PC-3 (cell line): ENCODE measurements around the gene SOX5. TPM values are rescaled to one million over a fixed set of nuclear protein-coding genes. Genes with fewer than 3 reads are reported as not detected.

Source experiments
- ATAC-seq: fragments of 200-7000 bp; cut with Tn5 transposase; 2 replicates; pipeline ENCODE4 v1.9.1; 2020; ENCODE audit warnings: mild to moderate bottlenecking, moderate library complexity
- BruUV-seq: library from RNA; stranded (reverse); fragments of 400-500 nt; replicated peaks from 2 replicates; lab custom pipeline; 2021; lab: Mats Ljungman, UMichigan
- CTCF ChIA-PET: fragments of 300-600 bp; sonication (Branson Sonifier 250); formaldehyde crosslinking; loops from one replicate; lab custom pipeline; 2022; ENCODE audit warnings: antibody characterized with exemption; lab: Charles Lee
- POLR2A ChIA-PET: fragments of 300-600 bp; sonication (Branson Sonifier 250); formaldehyde crosslinking; loops from one replicate; lab custom pipeline; 2022; ENCODE audit warnings: antibody characterized with exemption; ENCODE audit not compliant: unreplicated experiment; lab: Charles Lee
- DNase-seq: peaks from one replicate; pipeline ENCODE4 v3.0.0-alpha.2; 2015
- H2AFZ ChIP-seq: fragments of 300-600 bp; sonication (generic); 2 replicates; pipeline ENCODE4 v1.6.0; 2016; ENCODE audit warnings: antibody characterized with exemption, low read length
- H3F3A ChIP-seq: fragments of 300-600 bp; sonication (generic); one replicate; pipeline ENCODE4 v1.6.0; 2017; ENCODE audit warnings: antibody characterized with exemption, low read length, control low read depth, mild to moderate bottlenecking; ENCODE audit not compliant: unreplicated experiment
- H3K27ac ChIP-seq: fragments of 300-600 bp; sonication (generic); 2 replicates; pipeline ENCODE4 v1.5.1; 2016; ENCODE audit warnings: mild to moderate bottlenecking, low read length
- H3K27me3 ChIP-seq: fragments of 300-600 bp; sonication (generic); 2 replicates; pipeline ENCODE4 v1.6.1; 2016; ENCODE audit warnings: low read length, mixed read lengths
- H3K36me3 ChIP-seq: fragments of 300-600 bp; sonication (generic); 2 replicates; pipeline ENCODE4 v1.6.1; 2016; ENCODE audit warnings: low read depth, mixed run types, low read length, mixed read lengths
- H3K4me1 ChIP-seq: fragments of 300-600 bp; sonication (generic); 2 replicates; pipeline ENCODE4 v1.5.1; 2016; ENCODE audit warnings: low read length; ENCODE audit not compliant: insufficient read depth
- H3K4me2 ChIP-seq: fragments of 300-600 bp; sonication (generic); 2 replicates; pipeline ENCODE4 v1.6.0; 2016; ENCODE audit warnings: low read length
- H3K4me3 ChIP-seq: fragments of 300-600 bp; sonication (generic); 2 replicates; pipeline ENCODE4 v1.5.1; 2016; ENCODE audit warnings: mild to moderate bottlenecking, low read length, mixed read lengths
- H3K79me2 ChIP-seq: fragments of 300-600 bp; sonication (generic); 2 replicates; pipeline ENCODE4 v1.6.1; 2017; ENCODE audit warnings: low read length, mixed read lengths
- H3K9ac ChIP-seq: fragments of 300-600 bp; sonication (generic); 2 replicates; pipeline ENCODE4 v1.6.0; 2016; ENCODE audit warnings: mild to moderate bottlenecking, low read length
- H3K9me2 ChIP-seq: fragments of 300-600 bp; sonication (generic); replicated peaks from 2 replicates; pipeline ENCODE4 v1.6.1; 2016; ENCODE audit warnings: mixed run types, low read length, mixed read lengths
- H3K9me3 ChIP-seq: fragments of 300-600 bp; sonication (generic); 2 replicates; pipeline ENCODE4 v1.6.1; 2016; ENCODE audit warnings: low read length, mixed read lengths
- H4K20me1 ChIP-seq: fragments of 300-600 bp; sonication (generic); 2 replicates; pipeline ENCODE4 v1.6.1; 2016; ENCODE audit warnings: low read length, mixed read lengths
- CTCF ChIP-seq: fragments of 300-600 bp; sonication (generic); conservative IDR thresholded peaks from 2 replicates; pipeline ENCODE4 v1.5.1; 2017; ENCODE audit warnings: antibody characterized with exemption, low read depth, mild to moderate bottlenecking, low read length
- EZH2 ChIP-seq: fragments of 300-600 bp; sonication (generic); IDR thresholded peaks from one replicate; pipeline ENCODE4 v1.6.1; 2017; ENCODE audit warnings: antibody characterized with exemption, mild to moderate bottlenecking, low read length; ENCODE audit not compliant: unreplicated experiment
- EZH2phosphoT487 ChIP-seq: fragments of 300-600 bp; sonication (generic); IDR thresholded peaks from 2 replicates; pipeline ENCODE4 v1.6.1; 2018; ENCODE audit warnings: mild to moderate bottlenecking, antibody characterized with exemption, low read length, borderline replicate concordance
- intact Hi-C: fragments of 100-400 bp; cut with micrococcal nuclease; formaldehyde crosslinking; loops from 2 replicates; pipeline ENCODE4 v1.9.0; 2023
- total RNA-seq: library from RNA; depleted of rRNA; stranded (reverse); fragments of >200 nt; gene quantifications from 2 replicates; pipeline ENCODE4 v1.2.3, GENCODE V29; 2014

The SOX5 gene
- total RNA-seq, 1 experiment from 2014 or later = not detected

- Histone ChIP-seq H3K4me3 (no peak overlapping the region), H3K27ac (no peak overlapping the region), H3K9me2 (no peaks in the 10 kb centered on the region), H3K4me2 (no peak overlapping the region), H3K27me3 (peaks cover 26% of the 10 kb centered on the region; the same call in 1 of the 2 replicates), H4K20me1 (no peaks in the 10 kb centered on the region), H2AFZ (no peak overlapping the region), H3F3A (no peaks in the 10 kb centered on the region), H3K4me1 (no peaks in the 10 kb centered on the region), H3K36me3 (no peaks in the 10 kb centered on the region), H3K9me3 (no peaks in the 10 kb centered on the region), H3K9ac (no peak overlapping the region), H3K79me2 (no peaks in the 10 kb centered on the region)
- intact Hi-C loops = no loop called here
- ATAC-seq (no peak), DNase-seq (no peak)
- ChIA-PET POLR2A (no interaction called here), CTCF (no interaction called here)
- no TSS peak for BruUV-seq
- TF ChIP-seq EZH2 = no peak
- no peak for TF ChIP-seq EZH2phosphoT487
- no peak for TF ChIP-seq CTCF
These were observed 197.8 kb downstream of the SOX5 start for GRCh38 chr12:23751641-23752040.

GRCh38 chr12:23750923-23751322 lies 198.5 kb downstream of the SOX5 start:
- H3K4me2 ChIP-seq = no peak overlapping the region
- H3K27me3 ChIP-seq = peaks cover 19% of the 10 kb centered on the region; the same call in 1 of the 2 replicates
- no peak overlapping the region for H3K27ac ChIP-seq
- no peak overlapping the region for H3K9ac ChIP-seq
- H3F3A ChIP-seq = no peaks in the 10 kb centered on the region
- no peaks in the 10 kb centered on the region for H3K9me2 ChIP-seq
- no peaks in the 10 kb centered on the region for H3K36me3 ChIP-seq
- DNase-seq (no peak), ATAC-seq (no peak)
- H2AFZ ChIP-seq = no peak overlapping the region
- TF ChIP-seq EZH2 (no peak), EZH2phosphoT487 (no peak), CTCF (no peak)
- H4K20me1 ChIP-seq = no peaks in the 10 kb centered on the region
- POLR2A ChIA-PET = no interaction called here
- H3K4me3 ChIP-seq = no peak overlapping the region
- H3K79me2 ChIP-seq = no peaks in the 10 kb centered on the region
- CTCF ChIA-PET = no interaction called here
- BruUV-seq = no TSS peak
- H3K9me3 ChIP-seq = no peaks in the 10 kb centered on the region
- no peaks in the 10 kb centered on the region for H3K4me1 ChIP-seq
- intact Hi-C loops = no loop called here

GRCh38 chr12:23744696-23745095 lies 204.8 kb downstream of the SOX5 start:
- Histone ChIP-seq H2AFZ (no peak overlapping the region), H4K20me1 (no peaks in the 10 kb centered on the region), H3K4me2 (no peak overlapping the region), H3K9me2 (no peaks in the 10 kb centered on the region), H3K9ac (no peak overlapping the region), H3K4me3 (no peak overlapping the region), H3K27ac (no peak overlapping the region), H3K36me3 (no peaks in the 10 kb centered on the region), H3K9me3 (no peaks in the 10 kb centered on the region), H3K27me3 (0 out of 2 replicates have a peak, but pooled peaks cover 1% of the 10 kb centered on the region), H3K4me1 (no peaks in the 10 kb centered on the region), H3F3A (no peaks in the 10 kb centered on the region), H3K79me2 (no peaks in the 10 kb centered on the region)
- no TSS peak for BruUV-seq
- ATAC-seq = no peak
- intact Hi-C loops = no loop called here
- TF ChIP-seq CTCF (no peak), EZH2phosphoT487 (no peak), EZH2 (no peak)
- POLR2A ChIA-PET = no interaction called here
- CTCF ChIA-PET = no interaction called here
- no peak for DNase-seq
